Activated gamma-delta T cell treated with anti-CD3 and anti-CD28 coated beads, Interleukin-2, amount 50 U/mL, for 16 hours (primary cell): ENCODE data around the gene RAD23B.
A peak's percentile ranks its signal among the peaks of the same experiment; 100 is the strongest.

Experiments used
- DNase-seq: peaks from one replicate; pipeline ENCODE4 v3.0.0-alpha.2; 2020; ENCODE audit warnings: low read depth

Gene RAD23B

GRCh38 chr9:107336718-107337360 is 53.8 kb downstream of the RAD23B start:
- no peak for DNase-seq

DNA sequence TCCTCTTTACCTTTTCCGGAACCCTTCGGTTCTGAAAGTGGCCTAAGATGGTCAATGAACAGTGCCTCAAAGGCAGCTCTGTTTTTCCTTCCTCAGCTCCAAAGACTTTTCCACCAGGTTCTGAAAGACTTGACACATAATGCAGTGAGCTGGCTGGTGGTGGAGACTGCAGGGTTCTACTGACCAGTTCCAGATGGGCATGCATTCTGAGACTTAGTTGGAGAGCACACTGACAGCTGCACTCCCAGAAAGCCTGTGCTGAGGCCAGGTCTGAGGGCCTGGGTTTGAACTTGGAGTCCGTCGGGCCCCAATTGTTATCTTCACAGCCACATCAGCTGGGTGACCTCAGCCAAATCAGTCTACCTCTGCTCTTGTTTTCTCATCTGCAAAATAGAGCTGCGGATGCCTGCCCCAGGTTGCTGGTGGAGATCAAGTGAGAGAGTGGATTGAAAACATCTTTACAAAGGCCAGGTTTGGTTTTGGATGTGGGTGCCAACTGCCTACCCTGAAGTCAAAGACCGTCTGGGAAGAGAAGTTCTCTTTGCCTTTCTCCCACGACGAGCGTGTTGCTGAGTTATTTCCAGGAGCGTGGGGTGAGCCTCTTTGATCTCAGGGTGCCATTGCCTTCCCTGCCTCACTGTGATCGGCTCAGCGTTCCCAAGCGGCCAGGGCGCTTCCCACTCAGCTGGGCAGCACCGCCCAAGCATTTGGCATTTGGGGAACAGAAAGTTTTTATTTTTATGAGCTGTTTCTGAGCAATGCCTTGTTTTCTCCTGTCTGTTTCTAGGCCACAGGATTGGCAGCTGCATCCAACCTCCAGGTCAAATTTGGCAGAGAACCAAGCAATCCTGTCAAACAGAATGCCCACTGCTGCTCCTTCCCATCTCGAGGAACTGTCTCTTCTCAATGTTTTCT is 54.9 kb downstream of the RAD23B start:
- DNase-seq: no peak

GRCh38 chr9:107338911-107339659 is 56.0 kb downstream of the RAD23B start:
- DNase-seq: no peak

DNA sequence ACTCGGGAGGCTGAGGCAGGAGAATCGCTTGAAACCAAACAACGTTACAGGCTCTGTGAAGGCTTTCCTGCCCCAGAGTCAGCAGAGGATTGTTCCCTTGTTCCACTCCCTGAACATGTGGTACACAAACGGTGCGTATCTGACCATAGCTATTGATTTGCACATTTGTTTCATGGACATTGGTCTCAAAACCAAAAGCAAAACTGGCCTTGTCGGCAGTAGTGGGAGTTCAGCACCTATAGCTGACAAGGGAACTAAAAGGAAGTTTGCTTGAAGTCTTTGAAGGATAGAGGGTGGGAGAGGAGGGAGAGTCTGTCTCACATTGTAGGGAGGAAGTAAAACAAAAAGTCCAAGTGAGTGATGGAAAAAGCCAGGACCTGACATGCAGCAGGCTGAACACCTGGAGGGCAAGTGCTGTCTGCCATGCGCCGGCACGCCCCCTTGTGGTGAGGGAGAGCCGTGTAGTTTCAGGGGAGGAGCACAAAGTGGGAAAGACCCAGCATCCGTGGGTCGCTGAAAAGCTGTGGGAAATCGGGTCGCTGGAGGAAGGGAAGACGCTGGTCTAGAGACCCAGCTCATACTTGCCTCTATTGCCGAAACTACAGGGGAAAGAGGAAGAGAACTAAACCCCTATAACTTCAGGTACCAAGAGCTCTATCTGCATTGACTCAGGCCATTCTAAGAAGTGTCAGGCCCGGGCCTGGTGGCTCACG is 58.0 kb downstream of the RAD23B start:
- peak; percentile 77 for DNase-seq

GRCh38 chr9:107342476-107343161 is 59.5 kb downstream of the RAD23B start:
- no peak for DNase-seq

DNA sequence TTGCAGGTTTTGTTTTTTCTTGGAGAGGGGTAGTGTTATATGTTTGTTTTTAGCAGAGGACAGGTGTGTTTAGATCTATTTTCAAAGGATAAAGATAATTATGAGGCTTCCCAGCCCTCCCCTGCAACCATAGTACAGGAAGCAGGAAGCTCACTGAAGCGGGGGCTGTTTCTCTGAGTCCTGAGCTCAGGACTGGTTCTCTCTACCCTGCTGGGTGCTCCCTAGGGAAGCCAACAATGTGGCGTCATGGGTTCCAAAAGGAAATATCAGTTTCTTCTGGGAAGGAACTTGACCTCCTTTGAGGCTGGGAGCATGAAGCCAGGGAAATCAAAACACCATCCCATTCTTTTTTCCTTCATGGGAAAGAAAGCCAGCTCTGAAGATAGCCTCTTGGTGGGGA is 62.2 kb downstream of the RAD23B start:
- DNase-seq: no peak

DNA sequence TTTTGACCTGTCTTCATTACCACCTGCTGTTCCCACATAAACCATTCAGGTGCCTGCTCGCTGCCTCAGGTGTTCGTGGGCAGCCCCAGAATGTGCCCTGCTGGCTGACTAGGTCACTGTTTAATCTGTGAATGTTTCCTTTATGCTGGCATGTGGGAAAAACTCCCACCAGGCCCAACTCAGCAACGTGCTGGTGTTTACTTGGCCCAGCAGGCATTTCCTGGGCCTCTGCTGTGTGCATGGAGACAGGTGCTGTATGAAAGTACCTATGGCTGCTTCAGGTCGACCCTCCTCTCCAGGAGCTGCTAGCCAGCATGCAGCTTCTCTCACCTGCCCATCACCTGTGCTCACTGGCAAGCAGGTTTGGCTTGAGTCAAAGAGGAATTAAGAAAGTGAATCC is 65.8 kb downstream of the RAD23B start:
- DNase-seq: no peak

GRCh38 chr9:107350443-107350842 is 67.4 kb downstream of the RAD23B start:
- no peak for DNase-seq

- no peak for DNase-seq
Measured at GRCh38 chr9:107351382-107352045, 68.4 kb downstream of the RAD23B start.

DNA sequence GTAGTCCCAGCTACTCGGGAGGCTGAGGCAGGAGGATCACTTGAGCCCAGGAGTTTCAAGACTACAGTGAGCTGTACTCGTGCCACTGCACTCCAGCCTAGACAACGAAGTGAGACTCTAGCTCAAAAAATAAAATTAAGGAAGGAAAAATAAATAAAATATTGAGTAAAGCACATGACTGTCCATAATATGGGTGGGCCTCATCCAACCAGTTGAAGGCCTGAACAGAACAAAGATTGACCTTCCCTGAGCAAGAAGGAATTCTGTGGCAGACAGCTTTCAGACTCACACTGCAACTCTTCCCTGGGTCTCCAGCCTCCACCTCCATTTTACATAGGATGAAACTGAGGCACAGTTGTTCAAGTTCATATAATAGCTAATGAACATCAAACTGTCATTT is 72.3 kb downstream of the RAD23B start:
- DNase-seq: no peak

DNA sequence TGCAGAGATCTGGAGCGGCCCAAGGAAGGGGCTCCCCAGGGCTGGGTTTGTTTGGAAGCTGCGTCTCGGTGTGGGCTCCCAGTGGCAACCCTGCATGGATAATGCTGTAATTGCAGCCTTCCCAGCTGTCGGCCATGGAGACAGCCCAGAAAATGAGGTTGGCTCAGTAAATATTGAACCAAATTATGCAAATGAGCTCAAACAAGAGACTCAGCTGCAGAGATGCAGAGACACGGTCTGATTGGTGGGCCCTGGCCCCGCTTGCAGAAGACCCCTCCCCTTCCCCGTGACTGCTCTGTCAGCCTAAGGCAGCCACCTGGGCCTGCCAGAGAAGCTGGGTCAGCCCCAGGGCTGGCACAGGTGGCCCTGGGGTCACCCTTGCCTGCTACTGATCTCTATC is 75.9 kb downstream of the RAD23B start:
- no peak for DNase-seq

GRCh38 chr9:107360098-107360497 is 77.0 kb downstream of the RAD23B start:
- no peak for DNase-seq

DNA sequence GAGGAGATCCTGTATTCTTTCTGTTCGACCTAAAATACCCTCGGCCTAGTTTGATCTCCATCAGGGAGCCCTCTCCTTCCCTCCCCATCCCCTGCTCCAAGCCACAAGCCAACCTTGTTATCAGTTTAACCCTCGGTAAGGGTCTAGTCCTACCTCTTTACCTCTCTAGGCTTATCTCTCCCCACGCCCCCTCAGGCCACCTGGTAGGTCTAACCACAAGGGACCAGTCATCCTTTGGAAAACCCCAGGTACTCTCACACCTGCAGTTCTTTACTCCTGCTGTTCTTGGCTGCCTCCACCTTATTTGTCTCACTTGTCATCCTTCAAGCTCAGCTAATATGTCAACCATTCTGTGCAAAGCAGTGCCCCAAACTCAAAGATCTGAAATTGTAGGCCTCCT is 78.7 kb downstream of the RAD23B start:
- DNase-seq: no peak

DNA sequence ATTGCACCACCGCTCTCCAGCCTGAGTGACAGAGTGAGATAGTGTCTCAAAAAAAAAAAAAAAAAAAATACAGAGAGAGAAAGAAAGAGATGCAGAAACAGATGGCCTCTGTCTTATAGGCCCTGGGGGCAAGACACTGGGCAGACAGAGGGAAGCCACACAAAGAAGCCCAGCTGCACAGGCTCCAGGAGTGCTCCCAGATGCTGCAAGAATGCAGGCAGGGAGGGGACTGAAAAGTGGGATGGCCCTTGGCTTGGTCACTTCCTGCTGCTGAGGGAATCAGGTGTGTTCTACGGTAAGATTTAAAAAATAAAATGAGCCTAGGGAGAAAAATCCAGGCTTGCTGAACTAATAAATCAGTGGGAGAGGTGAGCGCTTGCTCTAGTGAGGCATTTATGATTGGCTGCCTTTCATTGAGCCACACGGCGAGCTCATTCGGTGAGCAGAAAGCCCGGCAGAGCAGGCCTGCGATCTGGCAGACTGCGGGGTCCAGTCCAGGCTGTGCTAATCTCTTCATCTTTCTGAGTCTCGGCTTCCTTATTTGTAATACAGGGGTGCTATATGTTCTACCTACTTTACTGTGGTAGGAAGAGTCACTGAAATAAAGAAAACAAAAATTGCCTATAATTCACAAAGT is 80.6 kb downstream of the RAD23B start:
- no peak for DNase-seq

DNA sequence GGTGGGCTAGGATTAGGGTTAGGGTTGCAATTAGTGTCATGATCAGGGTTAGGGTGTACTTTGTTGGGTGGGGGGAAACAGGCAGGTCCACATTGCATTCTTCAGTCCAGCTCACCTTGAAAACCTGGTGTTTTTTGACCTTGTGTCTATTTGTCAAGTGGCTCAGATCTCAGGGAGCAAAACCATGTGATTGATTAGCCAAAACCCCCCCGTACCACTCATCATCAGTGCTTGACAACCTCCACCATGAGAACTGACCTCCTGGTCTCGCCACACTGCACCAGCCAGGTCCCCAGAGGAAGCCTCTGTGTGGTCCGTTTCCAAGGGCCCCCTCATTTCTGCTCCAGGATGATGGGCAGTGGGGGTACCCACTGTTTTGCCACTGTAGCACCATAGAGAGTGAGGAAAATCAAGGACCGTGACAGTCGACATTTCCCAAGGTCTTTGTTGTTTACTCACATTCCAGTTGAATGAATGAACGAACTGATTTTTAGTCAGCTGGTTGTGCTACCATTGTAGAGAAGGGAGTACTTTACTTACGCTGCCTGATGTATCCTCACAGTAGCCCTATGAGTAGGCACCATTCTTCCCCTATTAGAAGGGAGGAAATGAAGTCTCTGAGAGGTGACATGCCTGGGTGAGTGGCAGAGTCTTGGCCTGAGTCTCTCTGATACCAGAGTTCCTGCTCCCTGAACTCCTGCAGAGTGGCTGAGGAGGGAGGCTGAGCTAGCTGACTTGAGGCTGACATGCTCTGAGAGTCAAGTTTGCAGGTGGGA is 84.8 kb downstream of the RAD23B start:
- no peak for DNase-seq

DNA sequence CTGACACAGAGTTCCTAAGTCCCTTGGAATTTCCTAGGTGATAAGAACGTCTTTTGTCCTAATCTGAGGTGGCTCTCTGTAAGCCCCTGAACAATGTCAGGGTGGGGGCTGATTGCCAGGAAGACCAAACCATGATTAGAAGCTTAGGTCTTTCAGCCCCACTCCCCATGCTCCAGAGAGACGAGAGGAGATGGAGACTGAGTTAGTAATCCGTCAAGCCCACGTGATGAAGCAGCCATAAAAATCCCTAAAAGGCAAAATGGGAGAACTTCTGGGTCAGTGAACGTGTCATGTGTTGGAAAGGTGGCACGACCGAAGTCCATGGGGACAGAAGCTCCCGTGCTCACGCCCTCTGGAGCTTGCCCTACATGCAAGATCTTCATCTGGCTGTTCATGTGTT is 85.6 kb downstream of the RAD23B start:
- no peak for DNase-seq

DNA sequence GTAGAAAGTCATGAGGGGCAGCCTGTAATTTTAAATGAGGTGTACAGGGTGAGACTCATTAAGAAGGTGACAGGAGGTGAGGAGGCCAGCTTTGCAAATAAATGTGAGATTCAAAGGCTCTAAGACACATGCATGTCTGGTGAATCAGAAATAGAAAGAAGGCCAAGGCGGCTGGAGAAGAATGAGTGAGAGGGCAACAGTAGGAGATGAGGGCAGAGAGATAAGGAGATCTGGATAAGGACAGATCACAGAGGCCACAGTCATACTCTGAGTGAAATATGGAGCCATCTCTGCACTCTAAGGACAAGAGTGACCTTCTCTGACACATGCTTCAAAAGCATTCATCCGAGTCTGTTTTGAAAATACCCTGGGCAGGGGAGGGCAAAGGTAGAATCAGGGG is 90.7 kb downstream of the RAD23B start:
- no peak for DNase-seq

- no peak for DNase-seq
Measured at GRCh38 chr9:107375001-107375400, 91.9 kb downstream of the RAD23B start.

- no peak for DNase-seq
Measured at GRCh38 chr9:107375651-107376369, 92.7 kb downstream of the RAD23B start.
